Caki2 (cell line): Measurements from ENCODE around the gene FOXN1. TPM values are rescaled to one million over a fixed set of nuclear protein-coding genes. Genes with fewer than 3 reads are reported as not detected.
"Not testable (repeated sequence)": the region's sequence is repeated elsewhere in the genome, so short reads cannot be mapped to it uniquely, and the experiment has no call there.

Experiments
- DNase-seq: peaks from one replicate; pipeline ENCODE4 v3.0.0-alpha.2; 2015; ENCODE audit warnings: low read depth
- in situ Hi-C: cut with HindIII; loops from 2 replicates; pipeline ENCODE4 v1.10.0; 2016; ENCODE audit warnings: low sequenced_read_pairs, low pct_unique_long_range_greater_than_20kb, mixed read lengths
- total RNA-seq: library from RNA; depleted of rRNA; stranded (reverse); fragments of >200 nt; shearing (Covaris generic); gene quantifications from 2 replicates; pipeline ENCODE4 v1.2.3, GENCODE V29; 2014; ENCODE audit warnings: low replicate concordance; rRNA removed

The FOXN1 gene, protein sequence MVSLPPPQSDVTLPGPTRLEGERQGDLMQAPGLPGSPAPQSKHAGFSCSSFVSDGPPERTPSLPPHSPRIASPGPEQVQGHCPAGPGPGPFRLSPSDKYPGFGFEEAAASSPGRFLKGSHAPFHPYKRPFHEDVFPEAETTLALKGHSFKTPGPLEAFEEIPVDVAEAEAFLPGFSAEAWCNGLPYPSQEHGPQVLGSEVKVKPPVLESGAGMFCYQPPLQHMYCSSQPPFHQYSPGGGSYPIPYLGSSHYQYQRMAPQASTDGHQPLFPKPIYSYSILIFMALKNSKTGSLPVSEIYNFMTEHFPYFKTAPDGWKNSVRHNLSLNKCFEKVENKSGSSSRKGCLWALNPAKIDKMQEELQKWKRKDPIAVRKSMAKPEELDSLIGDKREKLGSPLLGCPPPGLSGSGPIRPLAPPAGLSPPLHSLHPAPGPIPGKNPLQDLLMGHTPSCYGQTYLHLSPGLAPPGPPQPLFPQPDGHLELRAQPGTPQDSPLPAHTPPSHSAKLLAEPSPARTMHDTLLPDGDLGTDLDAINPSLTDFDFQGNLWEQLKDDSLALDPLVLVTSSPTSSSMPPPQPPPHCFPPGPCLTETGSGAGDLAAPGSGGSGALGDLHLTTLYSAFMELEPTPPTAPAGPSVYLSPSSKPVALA
- total RNA-seq, result not detected in 2 replicates

DNA sequence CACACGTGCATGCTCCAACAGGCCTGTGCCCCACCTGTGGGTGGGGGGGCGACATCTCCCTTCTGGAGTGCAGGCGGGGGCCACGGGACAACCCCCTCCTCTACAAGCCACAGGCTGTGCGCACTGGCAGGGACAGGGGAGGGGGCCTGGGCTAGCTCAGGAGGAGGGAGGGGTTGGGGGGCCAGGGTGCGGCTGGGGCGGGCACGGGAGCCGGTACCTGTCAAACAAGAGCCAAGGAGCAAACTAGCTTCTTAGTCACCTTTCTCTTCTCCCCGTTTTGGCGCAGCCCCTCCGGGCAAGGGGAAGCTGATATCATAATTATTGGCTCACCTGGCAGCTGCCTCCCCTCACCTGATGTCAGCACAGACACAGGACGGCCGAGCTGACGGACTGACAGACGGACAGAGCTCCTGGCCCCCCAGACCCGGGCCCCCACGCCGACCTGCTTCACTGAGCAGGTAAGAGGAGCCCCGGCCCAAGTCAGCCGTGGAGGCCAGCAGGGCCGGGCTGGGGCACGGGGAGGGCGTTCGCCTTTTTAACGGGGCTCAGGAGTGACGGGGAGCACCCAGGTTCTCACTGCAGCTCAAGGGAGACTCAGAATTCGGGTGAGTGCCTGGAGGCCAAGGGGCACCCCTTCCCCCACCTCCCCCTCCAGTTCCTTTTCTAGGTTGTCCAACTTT, at the start of gene FOXN1:
TSS of gene FOXN1 (plus strand) at position 363 of the 680 bp plus-strand sequence. CDS start 17,622 bp downstream, outside the sequence.
- DNase-seq, result no peak
- in situ Hi-C loops, result no loop called here

DNA sequence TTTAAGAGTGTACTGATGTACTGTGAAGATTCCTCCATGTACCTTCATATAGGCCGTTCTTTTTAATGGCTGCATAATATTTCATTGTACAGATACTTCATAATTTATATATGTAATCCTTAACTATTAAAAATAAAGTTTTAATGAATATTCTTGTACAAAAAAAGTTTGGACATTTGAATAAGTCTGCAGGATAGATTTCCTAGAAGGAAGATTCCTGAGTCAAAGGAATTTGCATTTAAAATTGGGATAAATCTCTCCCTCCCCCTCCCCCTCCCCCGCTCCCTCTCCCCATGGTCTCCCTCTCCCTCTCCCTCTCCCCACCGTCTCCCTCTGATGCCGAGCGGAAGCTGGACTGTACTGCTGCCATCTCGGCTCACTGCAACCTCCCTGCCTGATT, 48.3 kb upstream of the FOXN1 start:
- in situ Hi-C loops, result no loop called here
- DNase-seq, result no peak

DNA sequence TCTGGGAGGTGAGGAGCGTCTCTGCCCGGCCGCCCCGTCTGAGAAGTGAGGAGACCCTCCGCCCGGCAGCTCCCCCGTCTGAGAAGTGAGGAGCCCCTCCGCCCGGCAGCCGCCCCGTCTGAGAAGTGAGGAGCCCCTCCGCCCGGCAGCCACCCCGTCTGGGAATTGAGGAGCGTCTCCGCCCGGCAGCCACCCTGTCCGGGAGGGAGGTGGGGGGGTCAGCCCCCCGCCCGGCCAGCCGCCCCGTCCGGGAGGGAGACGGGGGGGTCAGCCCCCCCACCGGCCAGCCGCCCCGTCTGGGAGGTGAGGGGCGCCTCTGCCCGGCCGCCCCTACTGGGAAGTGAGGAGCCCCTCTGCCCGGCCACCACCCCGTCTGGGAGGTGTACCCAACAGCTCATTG, 47.3 kb upstream of the FOXN1 start:
- DNase-seq, in situ Hi-C loops: not testable (repeated sequence)

DNA sequence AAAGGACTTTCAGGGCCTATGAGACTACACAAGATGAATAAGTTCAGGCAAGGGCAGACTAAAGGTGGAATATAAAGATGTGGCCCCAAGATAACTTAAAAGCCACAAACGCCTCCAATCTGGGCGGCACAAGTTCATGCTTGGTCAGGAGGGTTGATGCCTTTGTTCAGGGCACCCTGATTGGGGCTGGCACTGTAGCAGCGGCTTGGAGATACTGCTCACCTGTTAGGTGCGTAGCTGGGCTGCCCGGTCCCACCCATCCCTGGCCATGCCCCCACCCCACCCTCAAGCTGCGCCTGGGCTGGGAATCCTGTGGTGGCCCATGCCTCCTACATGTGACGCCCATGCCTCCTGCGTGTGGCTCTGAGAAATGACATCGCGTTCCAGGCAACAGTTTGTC, 45.2 kb upstream of the FOXN1 start:
- in situ Hi-C loops, result no loop called here
- no peak for DNase-seq

GRCh38 chr17:28466001-28466400, 40.1 kb upstream of the FOXN1 start:
- in situ Hi-C loops, result no loop called here
- DNase-seq, result no peak

- DNase-seq, result no peak
- in situ Hi-C loops, result no loop called here
Measured at GRCh38 chr17:28466521-28467048, 39.6 kb upstream of the FOXN1 start.

- DNase-seq, result no peak
- in situ Hi-C loops, result no loop called here
Measured at GRCh38 chr17:28467456-28468025, 38.6 kb upstream of the FOXN1 start.

DNA sequence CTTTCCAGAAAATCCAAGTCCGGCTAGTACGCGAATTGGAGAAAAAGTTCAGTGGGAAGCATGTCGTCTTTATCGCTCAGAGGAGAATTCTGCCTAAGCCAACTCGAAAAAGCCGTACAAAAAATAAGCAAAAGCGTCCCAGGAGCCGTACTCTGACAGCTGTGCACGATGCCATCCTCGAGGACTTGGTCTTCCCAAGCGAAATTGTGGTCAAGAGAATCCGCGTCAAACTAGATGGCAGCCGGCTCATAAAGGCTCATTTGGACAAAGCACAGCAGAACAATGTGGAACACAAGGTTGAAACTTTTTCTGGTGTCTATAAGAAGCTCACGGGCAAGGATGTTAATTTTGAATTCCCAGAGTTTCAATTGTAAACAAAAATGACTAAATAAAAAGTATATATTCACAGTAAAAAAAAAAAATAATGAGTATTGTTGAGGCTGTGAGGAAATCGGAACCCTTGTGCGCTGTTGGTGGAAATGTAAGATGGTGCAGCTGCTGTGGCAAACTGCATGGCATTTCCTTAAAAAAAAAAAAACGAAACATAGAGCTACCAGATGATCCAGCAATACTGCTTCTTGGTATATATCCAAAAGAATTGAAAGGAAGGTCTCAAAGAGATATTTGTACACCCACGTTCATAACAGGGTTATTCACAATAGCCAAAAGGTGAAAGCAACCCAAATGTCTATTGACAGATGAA, 38.0 kb upstream of the FOXN1 start:
- DNase-seq, in situ Hi-C loops: not testable (repeated sequence)

DNA sequence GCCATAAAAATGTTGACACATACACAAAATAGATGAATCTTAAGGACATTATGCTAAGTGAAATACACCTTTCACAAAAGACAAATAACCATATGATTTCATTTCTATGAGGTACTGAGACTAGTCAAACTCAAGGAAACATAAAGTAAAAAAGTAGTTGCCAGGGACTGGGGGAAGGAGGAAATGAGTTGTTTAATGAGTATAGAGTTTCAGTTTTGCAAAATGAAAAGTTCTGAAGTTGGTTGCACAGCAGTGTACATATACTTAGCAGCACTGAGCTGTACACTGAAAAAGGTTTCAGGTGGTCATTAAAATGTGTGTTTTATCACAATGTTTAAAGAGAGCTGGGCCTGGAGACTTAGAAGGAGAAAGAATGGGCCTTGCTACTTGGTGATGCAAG, 37.4 kb upstream of the FOXN1 start:
- in situ Hi-C loops, result no loop called here
- DNase-seq, result no peak

- in situ Hi-C loops, result no loop called here
- no peak for DNase-seq
Measured at GRCh38 chr17:28469376-28469775, 36.8 kb upstream of the FOXN1 start.

DNA sequence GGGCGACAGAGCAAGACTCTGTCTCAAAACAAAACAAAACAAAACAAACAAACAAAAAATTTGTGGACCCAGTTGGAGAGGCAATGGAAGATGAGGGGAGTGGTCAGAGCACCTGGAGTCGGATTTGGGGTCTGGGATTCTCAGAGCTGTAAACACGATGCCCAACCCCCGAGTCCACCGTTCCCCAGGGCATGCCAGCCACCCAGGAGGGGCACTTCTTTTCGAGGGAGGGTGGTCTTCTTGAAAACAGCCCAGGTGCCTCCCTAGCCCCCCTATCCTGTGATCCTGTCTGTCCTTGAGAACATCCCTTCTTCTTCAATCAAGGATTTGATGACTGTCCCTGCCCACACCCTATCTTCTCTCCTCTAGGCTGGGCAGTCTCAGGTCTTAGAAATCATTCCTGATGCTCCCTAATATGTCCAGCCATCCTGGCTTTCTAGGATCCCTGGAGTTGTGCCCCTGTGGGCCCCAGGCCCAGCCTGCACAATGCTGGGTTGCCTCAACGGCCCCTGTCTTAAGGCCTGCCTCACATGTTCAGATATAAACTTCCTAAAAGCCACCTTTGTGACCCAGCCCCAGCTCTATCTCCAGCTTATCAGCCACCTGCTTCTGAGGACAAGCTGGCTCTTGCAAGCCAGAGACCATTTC, 35.8 kb upstream of the FOXN1 start:
- no peak for DNase-seq
- in situ Hi-C loops, result no loop called here

GRCh38 chr17:28470914-28471366, 35.2 kb upstream of the FOXN1 start:
- DNase-seq, result no peak
- in situ Hi-C loops, result no loop called here

DNA sequence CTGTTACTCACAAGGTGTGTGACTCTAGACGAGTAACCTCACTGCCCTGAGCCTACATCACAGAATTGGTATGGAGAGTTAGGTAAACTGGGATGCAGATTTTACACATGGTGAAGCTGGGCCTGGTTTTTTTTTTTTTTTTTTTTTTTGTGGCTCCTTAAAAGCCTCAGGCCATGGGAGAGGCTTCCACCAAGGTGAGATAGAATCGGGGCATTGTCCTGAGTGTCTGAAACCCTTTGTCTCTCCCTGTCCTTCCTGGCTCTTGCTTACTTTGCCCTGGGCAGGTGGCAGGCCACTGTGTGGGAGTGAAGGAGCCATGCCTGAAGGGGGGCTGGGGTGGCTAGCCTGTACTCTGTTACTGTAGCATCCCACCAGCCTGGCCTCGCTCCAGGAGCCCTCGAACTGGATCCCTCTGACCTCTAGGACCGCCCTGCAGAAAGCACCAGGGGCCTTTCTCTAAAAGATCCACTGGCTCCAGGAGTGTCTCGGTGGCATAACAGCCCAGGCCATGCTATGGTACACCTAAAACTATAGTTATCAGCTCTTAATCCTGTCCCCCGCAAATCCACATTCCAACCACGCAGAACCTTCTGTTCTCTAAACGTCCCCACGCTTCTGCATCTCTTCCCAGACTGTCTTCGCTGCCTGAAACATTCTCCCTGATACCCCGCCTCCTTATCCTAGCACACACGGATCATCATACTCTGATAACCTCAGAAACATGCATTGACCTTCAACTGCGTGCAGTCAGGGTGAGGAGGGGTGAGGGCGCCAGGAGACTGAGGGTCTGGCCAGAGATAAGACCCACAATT, 34.4 kb upstream of the FOXN1 start:
- in situ Hi-C loops, result no loop called here
- no peak for DNase-seq

DNA sequence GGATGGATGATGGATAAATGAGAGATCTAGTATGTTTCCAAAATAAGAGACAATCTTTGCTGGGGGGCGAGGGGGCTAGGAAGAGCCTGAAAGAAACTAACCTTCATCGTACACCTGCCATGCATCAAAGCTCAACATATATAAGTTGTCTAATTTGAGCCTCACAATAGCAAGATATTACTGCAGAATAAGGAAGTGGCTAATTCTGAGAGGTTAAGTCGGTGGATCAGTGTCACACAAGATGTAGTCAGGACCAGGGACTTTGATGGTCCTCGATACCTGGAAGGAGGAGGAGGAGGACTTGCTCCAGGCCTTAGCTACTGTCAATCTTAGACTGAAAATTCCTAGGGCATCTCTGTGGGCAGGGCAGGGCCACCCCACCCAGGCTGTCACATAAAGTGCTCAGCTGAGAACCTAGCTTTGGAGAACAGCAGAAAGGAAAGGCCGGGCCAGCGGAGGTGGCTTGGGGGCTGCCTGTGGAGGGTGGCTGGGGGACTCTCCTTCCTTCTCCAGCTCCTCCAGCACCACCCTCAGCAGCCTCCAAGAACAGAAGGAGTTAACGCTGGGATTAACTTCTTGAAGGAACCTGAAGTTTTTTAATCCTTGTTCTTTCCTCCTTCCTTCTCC, 33.2 kb upstream of the FOXN1 start:
- in situ Hi-C loops, result no loop called here
- DNase-seq, result no peak

DNA sequence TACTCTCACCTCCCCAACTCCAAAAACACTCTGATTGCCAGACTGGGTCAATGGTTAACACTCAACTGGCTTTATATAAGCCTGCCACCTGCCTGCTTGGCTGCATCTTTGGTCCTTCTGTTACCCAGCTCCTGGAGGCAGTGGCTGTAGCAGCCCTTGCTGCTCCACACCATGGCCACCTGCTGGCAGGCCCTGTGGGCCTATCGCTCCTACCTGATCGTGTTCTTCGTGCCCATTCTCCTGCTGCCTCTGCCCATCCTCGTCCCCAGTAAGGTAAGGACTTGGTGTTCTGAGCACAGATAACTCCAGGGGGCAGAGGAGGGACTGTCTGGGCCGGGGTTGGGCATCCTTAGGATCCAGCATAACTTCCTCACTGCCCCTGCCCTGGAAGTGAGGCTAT, 32.6 kb upstream of the FOXN1 start, which contains the start of gene SLC13A2:
TSS of gene SLC13A2 (plus strand) at position 103 of the 400 bp plus-strand sequence. CDS start at position 172, 69 bp downstream.
- in situ Hi-C loops, result no loop called here

GRCh38 chr17:28474111-28474531, 32.0 kb upstream of the FOXN1 start:
- no peak for DNase-seq
- in situ Hi-C loops, result no loop called here

More for the DNA sequence above, 32.6 kb upstream of the FOXN1 start, which contains the start of gene SLC13A2:
- no peak for DNase-seq
